ENCODE measurements around the gene KIF16B.

KIF16B gene

DNA sequence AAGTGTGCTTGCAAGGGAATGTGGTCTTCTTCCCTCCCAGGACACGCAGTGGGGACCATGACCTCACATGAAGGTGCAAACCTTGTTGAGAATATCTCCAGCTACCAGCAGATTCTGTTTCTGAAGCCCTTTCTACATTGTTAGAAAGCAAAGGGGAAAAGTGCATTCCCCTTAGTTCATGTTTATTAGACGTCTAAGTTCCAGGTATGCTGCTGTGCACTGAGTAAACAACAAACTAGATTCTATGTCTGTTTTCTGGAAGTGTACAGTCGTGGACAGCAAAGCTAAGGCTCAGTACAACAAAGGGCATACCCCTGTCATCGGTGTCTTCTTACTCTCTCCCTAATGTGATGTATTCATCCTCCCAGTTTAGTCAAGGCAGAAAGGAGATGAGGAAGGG, 178.5 kb downstream of the KIF16B start:
- no peak for DNase-seq (ENCODE audit: low read depth)

- no peak for DNase-seq (ENCODE audit: low read depth)
These were observed 179.4 kb downstream of the KIF16B start for GRCh38 chr20:16393836-16394235.

GRCh38 chr20:16393297-16393696, 180.0 kb downstream of the KIF16B start:
- DNase-seq (ENCODE audit: low read depth), result no peak

GRCh38 chr20:16392346-16392745, 180.9 kb downstream of the KIF16B start:
- no peak for DNase-seq (ENCODE audit: low read depth)

DNA sequence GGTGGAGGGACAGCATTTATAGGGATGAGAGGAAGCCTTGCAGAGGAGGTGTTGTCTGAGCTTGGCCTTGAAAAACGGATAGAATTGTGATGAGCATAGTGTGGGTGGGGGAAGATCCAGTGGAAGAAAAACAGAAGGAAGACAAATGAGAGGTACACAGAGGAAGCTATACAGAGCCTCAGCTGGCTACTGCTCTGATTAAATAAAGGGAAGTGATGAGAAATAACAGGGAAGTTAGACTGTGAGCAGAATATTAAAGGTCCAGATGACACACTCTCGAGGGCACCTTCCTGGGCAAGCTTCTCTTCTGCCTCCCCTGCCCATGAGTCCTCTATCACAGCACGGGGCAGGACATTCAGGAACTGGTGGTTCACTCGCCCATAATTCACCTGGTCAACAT, 182.3 kb downstream of the KIF16B start:
- no peak for DNase-seq (ENCODE audit: low read depth)

DNA sequence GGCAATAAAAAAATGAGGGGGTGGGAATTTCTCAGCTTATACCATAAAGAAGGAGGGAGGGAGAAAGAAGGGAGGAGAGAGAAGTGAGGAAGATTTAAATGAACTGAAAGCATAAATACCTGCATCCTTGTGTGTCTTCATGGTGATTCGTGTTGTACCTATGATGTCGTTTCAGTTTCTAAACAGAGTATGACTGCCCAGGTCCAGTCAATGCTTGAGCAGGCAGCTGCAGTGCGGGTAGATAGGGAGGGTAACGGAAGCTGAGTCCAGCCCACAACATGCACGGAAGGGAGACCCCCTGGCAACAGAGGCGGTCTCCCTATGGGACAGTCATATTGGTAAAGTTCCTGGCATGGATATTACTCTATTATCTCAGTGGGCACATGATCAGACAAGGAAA, 184.5 kb downstream of the KIF16B start:
- no peak for DNase-seq (ENCODE audit: low read depth)

DNA sequence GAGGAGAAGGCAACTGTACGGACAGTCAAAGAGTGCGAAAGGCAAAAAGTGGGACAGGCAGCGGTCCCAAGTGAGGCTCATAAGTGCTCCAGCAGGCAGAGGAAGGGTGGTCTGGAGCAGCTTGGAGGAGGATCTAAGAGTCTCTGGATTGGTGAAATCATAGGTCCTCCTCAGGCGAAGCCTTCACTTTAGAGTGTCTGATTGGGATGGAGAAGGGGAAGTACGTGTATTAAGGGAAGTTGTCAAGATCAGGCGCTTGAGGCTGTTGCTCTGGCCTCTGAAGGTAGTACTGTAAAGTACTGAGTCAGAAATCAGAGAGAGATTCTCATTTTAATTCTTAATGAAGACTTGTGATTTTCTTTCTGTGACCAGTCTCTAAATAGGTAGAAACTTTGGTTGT, 185.6 kb downstream of the KIF16B start:
- no peak for DNase-seq (ENCODE audit: low read depth)

DNA sequence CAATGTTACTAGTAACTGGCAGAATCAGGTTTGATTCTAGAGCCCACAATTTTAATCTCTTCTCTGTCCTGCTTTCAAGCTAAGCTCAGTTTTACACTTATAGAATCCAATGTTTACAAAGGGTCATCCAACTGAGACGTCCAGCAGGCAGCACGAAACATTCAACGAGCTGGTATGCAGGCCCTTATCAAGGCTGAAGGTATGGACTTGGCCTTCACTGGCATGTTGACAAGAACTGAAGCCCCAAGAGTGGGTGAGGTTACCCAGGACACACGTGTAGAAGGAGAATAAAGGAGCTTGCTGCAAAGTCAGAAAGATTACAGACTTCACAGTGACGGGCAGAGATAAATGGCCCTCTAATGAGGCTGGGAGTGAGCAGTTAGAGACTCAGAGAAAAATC, 187.4 kb downstream of the KIF16B start:
- no peak for DNase-seq (ENCODE audit: low read depth)

- DNase-seq (ENCODE audit: low read depth), result no peak
These were observed 187.8 kb downstream of the KIF16B start for GRCh38 chr20:16385462-16385861.

DNA sequence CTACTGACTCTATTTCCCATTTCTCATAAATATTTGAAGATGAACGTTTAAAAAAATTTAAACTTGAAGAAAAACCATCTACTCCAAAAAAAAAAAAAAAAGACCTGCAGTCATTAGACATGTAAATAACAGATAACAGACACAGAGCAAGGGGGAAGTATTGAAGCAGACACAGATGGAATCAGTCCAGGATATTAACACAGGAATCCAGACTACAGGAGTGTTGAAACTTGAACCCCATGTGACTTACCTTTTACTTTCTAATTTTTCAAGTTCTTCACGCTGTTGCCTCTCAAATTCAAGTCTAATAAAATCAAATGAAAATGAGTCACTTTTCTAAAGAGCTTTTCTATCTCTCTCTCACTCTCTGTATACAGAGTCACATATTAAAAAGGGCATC, 191.8 kb downstream of the KIF16B start:
- peak; percentile 17 for DNase-seq (ENCODE audit: low read depth)

DNA sequence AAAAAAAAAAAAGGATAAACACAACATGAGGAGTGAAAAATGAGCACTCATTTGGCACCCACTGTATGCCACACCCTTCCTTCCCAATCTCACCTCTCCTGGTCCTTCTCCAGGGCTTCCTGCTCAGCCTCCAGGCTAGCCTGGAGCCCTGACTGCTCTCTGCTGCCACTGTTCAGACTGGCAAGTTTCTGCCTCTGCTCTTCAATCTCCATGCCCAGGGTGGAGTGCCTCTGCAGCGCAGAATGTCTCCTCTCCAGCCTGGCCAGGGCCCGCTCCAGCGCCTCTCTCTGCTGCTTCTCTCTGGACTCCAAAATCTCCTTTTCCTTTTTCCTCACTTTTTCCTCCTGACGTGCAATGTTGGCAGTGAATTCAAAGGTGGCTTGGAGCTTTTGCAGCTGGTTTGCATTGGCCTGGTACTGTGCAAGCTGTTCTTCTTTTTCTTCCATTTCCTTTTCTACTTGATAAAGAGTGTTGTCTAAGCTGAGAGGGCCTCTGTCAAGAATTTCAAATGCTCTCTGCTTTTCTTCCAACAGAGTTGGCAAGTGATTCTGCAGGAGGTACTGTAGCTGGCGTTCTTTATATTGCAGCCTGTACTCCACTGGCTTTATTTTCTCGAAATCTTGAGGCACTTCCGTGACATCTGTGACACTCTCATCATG, 194.4 kb downstream of the KIF16B start:
- no peak for DNase-seq (ENCODE audit: low read depth)

DNA sequence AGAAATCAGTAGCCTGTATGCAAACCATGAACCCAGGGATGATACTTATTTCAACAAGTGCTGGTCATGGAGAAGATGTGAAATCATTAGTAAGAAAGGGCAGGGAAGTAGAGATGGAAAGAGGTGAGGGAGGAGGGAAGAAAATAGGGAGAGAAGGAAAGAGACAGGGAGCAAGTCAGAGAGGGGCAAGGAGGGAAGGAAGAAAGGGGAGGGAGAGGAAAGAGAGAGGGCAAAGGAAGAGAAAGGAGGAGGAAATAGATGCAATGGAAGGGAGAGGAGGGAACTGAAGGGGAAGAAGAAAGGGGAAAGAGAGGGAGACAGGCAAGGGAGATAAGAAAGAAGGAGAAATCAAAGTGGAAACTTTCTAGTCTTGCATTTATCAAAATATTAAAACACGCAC, 195.1 kb downstream of the KIF16B start:
- DNase-seq (ENCODE audit: low read depth), result no peak

DNA sequence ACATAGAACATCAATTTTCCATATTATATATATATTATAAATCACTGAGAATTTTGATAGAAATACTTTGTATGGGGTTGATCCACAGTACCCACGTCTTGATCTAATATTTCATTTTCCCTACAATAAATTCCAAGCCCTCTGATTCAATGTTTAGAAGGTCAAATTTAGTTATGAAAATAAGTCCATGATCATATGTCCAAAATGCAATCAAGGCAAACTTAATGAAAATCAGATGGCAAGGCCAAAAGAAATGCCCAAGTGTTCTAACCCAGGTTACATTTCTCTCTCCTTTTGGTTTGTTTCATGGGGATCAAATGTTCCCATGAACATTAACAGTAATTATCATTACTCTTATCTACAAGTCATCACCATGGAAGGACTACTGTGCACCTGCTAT, 203.8 kb downstream of the KIF16B start:
- no peak for DNase-seq (ENCODE audit: low read depth)

- DNase-seq (ENCODE audit: low read depth), result peak; percentile 78
These were observed 204.5 kb downstream of the KIF16B start for GRCh38 chr20:16368645-16369292.

- no peak for DNase-seq (ENCODE audit: low read depth)
These were observed 205.2 kb downstream of the KIF16B start for GRCh38 chr20:16367948-16368560.

DNA sequence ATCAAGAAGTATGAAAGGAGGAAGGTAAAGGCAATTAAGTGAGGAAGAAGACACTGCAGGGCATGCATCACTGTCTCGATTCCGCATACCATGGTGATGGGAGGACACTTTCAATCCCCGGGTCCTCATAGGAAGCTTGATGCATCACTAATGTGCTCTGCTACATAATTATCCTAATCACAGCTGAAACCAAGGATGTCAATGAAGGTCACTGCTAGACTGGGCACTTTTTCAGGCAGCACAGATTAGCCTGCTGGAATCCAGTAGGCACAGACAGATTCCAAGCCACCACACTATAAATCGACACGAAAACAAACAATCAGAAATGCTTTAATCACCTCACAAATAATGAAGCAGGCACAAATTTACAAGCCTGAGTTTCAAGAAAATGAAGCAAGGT, 206.7 kb downstream of the KIF16B start:
- DNase-seq (ENCODE audit: low read depth), result no peak

DNA sequence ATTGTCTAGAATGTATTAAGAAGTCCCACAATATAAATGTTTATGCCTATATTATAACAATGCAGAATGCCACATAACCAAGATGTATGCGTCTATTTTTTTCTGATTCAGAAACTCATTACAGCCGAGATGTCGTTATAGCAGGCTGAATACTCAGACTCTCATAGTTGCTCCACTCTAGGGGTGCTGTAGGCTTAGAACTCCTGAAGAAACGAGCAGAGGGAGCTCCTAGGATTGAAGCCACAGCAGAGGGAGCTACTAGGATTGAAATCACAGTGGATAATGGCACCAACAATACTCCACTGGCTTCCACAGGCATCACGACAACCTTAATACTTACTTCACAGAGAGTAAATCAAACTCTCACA, 208.9 kb downstream of the KIF16B start:
- no peak for DNase-seq (ENCODE audit: low read depth)

GRCh38 chr20:16363506-16364319, 209.5 kb downstream of the KIF16B start:
- DNase-seq (ENCODE audit: low read depth), result no peak

GRCh38 chr20:16362642-16363041, 210.6 kb downstream of the KIF16B start:
- DNase-seq (ENCODE audit: low read depth), result no peak

DNA sequence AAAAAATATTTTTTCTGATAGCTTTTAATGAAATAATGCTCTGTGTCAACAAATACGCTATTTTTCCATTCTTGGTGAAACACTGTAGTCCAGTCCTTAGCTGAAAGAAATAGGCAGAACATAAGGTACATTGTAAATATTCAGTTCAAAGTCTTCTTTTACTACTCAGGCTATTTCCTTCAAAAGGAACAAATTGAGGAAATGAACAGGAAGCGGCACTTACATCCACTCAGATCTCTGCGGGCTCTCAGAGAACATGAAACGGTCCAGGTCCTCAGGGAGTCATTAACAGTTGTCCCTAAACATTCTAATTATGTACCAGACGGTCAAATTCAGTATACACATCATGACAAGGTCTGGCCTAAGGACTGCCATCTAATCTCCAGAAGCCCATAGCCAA, 212.6 kb downstream of the KIF16B start:
- DNase-seq (ENCODE audit: low read depth), result no peak

DNA sequence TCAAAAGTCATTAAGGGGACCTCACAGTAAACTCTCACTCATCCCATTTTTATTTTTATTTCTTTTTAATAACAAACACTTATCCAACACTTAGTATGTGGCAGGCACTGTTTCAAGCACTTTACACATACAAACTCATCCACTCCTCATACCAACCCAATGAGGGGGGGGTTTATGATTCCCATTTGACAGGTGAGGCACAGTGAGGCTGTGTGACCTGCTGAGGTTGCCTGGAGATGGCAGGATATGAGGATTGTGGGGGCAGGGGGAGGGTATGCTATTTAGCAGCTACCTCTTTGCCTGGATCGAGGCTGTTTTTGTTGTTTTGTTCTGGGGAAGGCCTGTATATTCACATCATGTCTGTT, 219.8 kb downstream of the KIF16B start:
- DNase-seq (ENCODE audit: low read depth), result no peak

GRCh38 chr20:16352751-16353416, 220.4 kb downstream of the KIF16B start:
- no peak for DNase-seq (ENCODE audit: low read depth)
